NCI-H526 treated with DMSO at 0.1 percent for 48 hours (cell line): ENCODE data around the gene TMEM163.
"Not testable (repeated sequence)": the region's sequence is repeated elsewhere in the genome, so short reads cannot be mapped to it uniquely, and the experiment has no call there.

Experiments
- DNase-seq: peaks from one replicate; lab custom pipeline; 2025; lab: John Stamatoyannopoulos, UW

The TMEM163 gene

DNA sequence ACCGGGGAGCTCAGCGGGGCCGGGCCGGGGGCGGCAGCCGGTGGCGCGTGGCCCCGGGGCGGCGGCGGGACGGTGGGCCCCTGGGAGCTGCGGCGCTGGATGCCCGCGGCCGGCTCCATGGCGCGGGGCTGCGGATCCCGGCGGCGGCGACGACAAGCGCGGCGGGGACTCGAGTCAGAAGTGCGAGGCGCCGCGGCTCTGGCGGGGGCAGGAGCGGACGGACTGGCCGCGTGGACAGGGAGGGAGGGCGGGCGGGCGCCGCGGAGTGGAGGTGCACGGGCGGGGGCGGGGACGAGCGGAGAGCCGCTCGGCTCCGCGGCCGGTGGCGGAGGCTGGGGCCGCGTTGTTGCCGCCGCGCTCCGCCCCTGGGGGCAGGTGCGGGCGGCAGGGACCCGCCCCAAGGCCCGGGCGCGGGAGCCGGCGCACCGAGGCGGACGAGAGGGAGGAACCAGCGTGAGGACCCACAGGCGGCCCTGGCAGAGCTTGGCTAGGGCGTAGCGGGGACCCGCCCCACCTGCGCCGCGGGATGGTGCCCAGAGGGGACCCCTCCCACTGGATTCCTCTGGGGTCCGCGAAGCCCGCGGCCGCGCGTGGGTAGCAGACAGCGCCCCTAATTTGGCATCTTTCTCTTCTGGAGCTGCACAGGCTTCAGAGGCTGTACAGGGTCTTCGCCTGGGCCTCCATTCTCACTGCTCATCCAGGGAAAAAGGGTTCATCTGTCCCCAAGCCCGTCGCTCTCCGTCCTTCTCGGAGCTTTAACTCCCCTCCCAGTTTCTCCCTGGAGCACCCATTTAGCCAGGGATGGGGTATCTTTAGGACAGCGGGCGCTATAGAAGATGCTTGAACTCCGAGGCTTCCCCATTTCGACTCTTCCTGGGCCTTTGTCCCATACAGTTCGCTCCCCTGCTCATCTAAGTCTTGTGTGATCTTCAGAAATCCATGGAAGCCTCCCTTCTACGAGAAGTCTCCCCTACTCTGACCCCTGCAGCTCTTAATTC, at the start of gene TMEM163:
TSS of gene TMEM163 (minus strand) at position 184 of the 998 bp plus-strand sequence.
- DNase-seq = no peak

DNA sequence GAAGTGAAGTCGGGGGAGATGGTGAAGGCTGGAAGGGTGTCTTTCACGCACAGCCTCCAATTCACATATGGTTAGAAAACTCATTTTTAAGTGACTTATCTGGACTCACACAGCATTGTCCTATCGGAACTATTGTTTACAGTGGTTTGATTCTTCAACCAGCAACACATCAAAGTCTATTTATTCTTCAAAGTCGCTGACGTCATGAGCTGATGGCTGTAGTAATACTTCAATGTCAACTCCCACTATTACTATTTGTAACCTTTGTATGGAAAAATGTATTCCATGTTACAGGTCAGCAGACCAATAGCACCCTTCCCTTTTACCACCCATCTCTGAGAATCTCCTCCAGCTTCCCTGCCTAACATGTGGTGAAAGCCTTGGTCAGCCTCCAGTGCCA, 47.8 kb upstream of the TMEM163 start:
- DNase-seq = no peak

DNA sequence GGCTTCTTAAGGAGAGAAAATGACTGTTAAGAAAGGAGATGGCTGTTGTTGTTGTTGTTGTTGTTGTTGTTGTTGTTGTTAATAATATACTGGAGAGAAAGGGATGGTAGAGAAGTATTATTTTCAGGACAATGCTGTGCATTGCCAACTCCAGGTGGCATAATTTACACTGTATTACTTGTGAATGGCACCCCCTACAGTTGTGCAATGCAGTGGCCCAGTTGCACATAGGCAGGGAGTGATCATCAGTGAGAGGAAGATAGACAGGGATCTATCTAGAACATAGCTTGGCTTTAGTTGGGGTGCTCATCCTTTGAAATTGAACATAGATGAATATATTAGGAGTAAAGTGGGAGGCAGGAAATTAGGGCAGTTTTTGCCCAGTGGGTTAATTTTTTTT, 47.2 kb upstream of the TMEM163 start:
- DNase-seq = no peak

DNA sequence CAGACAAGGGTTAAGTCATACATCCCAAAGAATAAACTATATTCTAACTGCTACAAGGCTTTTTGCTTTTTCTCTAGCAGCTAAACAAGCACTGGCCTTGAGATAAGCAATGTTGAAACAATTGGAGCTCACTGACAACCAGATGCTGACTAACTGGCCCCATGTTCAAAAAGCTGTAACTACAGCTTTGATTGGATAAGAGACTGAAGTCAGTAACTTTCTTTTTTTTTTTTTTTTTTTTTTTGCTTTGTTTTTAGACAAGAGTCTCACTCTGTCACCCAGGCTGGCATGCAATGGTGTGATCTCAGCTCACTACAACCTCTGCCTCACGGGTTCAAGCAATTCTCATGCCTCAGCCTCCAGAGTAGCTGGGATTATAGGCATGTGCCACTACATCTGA, 45.4 kb upstream of the TMEM163 start:
- no peak for DNase-seq

DNA sequence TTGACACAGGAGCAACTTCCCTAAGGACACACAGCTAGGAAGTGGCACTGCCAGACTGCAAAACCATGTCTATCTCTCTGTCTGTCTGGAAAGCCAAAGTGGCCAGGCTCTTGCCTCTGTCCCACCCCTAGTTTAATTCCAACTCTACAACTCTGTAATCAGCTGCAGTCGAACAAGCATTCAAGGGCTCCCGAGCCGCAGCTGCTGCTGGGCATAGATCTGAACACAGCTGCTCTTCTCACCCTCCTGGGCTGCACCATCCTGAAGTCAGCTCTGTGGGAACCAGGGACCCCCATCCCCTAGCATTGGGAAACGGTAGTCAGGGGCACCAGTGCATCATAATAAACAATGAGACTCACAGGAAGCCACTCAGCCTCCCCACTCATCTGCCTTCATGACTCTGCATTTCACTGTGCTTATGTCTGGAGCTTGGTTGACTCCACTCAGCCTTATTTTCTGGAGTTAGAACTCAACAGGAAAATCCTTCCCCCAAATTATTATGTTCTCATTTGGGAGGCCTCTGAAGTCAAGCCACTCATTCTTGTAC, 44.4 kb upstream of the TMEM163 start:
- no peak for DNase-seq

DNA sequence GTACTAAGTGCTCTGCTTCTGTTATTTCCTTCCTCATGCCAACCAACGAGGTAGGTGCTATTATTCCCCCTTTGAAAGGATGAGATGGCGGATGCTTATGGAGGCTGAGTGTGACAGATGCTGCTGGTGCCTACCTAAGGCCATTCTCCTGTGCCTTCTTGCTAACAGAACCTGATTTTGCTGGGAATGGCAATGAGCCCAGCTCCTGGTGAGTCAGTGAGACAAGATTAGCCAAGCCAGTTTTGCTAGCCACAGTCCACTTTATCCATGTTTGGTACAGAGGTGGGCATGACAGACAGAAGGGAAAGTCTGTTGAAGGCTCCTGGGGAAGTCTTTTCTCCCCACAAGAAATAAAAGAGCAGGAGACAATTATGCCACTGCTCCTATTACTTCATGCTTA, 43.7 kb upstream of the TMEM163 start:
- DNase-seq = no peak

DNA sequence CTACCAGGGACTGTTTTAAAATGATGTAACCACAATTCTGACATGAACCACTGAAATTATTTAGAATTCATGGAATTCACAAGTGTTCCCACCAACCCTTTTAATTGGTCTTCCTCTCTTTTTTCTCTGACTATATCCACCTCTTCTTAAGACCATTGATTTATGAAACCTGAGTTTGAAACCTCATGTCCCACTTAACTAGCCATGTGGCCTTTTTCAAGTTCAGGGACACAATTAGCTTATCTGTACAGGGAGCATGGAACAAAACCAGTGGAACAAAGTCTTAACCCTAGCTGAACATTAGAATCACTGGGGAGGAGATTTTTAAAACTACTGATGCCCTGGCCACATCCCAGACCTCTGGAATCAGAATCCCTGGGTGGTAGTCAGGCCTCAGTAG, 41.6 kb upstream of the TMEM163 start:
- no peak for DNase-seq

DNA sequence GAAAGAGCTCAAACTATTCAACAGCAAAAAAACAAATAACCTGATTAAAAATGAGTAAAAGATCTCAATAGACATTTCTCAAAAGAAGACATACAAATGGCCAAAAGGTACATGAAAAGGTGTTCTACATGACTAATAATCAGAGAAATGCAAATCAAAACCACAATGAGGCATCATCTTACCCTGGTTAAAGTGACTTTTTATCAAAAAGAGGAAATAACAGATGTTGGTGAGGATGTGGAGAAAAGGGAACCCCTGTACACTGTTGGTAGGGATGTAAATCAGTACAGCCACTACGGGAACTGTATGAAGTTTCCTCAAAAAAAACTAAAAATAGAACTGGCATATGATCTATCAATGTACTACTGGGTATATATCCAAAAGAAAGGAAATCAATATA, 39.8 kb upstream of the TMEM163 start:
- no peak for DNase-seq

DNA sequence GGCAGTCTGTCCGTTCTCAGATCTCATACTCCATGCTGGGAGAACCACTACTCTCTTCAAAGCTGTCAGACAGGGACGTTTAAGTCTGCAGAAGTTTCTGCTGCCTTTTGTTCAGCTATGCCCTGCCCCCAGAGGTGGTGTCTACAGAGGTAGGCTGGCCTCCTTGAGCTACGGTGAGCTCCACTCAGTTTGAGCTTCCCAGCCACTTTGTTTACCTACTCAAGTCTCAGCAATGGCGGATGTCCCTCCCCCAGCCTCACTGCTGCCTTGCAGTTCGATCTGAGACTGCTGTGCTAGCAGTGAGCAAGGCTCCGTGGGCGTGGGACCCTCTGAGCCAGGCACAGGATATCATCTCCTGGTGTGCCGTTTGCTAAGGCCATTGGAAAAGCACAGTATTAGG, 33.2 kb upstream of the TMEM163 start:
- not testable (repeated sequence) for DNase-seq

DNA sequence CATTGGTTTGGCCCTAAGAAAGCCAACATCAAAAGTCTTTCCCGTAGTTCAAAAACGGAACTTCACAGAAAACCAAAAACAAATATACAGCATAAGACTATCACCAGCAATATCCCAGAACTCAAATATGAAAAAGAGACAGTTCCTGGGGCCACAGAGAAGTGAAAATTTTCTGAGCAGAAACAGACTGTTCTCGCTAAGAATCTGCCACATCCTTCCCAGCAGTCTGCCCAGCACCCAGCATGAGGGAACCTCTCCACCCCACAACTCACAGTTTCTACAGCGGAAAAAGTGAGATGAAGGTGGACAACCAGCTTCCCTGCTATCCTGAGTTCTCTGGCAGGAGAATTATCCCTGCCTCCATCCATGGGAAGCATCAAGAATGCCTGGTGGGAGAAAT, 26.7 kb upstream of the TMEM163 start:
- DNase-seq = no peak

DNA sequence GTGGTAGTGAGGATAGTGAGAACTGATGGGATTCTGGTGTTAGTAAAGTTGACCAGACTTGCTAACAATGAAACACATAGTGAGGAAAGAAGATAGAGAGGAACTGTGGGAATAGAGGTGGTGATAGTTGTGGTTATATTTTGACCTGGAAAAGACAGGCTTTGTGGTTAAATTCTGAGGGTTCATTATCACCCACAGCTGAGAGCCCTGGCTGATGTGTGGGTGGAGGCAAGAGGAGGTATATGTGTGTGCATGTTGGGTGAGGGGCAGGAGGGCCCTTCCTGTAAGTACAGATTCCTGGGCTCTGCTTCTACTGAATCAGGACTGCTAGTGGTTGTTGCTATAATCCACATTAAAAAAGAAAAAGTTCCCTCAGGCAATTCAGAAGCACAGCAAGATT, 26.2 kb upstream of the TMEM163 start:
- no peak for DNase-seq

DNA sequence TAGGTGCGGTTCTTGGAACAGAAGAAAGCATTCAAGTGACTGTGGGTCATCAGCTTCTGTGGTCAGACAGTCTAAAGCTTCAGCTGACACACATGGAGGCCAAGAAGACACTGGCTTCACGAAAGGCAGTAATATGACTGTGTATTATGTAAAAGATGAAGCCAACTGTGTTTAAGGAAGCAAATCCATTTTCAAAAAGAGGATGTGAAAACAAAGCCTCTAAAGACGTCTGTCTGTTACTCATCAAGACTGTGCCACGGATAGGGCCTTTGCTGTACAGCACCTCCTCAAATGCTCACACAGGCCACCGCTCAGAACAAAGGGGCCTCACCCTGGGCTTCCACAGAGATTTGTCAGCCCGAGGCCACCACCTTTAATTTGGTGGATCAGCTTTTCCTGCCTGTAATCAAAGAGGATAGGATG, 21.1 kb upstream of the TMEM163 start:
- no peak for DNase-seq

DNA sequence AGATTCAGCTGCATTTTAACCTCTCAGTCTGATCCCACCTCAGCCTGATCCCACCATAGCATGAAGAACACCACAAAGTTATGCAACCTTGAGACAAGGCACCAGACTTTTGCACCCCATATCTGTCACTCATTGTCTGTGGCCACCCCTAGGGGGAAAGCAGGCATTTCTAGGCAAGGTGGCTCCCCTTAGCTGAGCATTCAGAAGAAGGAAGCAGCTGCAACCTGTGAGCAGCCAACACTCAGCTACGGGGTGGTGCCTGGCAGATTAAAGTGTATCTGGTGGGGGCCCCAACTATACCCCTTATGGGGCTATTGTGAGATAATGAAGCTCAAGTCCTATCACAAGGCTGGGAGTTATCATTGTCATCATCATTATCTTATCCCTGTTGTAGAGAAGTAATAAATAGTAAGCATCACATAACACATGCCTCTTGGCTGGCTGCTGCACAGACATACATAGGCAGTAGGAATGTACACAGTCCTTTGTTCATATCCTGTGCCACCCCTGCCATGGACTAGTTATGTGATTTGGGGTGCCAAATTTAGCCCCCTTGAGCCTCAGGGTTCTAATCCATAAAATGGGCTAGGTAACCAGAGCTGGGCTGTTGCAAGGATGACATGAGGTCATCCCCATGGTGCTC, 20.6 kb upstream of the TMEM163 start:
- no peak for DNase-seq

DNA sequence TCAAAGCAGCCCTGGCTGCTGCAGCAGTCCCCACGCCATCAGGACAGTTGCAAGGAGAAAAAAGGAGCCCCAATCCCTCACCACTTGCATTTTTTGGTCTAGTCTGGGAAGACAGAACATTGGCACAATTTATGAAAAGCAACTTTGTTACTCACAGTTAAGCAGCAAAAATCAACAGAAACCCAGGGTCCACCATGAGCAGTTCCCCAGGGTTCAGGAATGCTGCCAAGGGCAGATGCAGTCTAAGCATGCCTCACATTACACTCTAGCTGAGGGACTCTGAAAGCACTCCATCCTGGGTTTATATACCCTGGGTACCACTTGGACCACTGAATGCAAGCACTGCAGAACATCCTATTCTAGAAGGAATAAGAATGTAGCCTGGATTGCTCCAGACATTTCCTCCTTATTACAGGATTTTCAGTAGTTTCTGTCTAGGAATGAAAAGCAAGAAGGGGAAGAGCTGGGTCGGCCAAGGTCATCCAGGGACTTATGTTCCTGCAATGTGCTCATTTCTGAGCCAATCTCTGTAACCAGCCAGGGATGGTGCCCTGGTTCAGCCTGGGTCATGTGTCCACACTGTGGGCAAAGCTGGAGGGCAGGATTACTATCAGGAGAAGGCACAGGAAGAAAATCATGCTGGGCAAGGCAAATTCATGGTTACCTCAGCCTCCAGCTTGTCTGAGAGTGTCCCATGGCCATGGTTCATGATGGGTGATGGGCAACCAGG, 19.5 kb upstream of the TMEM163 start:
- no peak for DNase-seq

DNA sequence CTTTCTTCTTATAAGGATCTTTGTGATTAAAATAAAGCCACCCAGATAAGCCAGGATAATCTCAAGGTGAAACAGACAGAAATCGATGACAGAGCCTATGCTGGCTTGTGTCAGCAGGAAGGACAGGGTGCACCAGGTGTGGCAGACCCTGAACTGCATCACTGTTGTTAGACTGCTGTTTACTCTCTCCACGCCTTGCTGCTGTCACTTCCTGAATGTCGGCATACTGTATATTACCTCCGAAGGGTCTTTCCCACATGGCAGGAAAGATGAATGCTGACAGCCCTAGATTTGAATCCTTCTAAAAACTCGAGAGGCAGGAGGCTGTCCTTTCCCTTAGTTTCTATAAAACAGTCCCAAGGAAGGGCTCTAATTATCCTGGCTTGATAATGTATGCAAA, 18.9 kb upstream of the TMEM163 start:
- DNase-seq = no peak

DNA sequence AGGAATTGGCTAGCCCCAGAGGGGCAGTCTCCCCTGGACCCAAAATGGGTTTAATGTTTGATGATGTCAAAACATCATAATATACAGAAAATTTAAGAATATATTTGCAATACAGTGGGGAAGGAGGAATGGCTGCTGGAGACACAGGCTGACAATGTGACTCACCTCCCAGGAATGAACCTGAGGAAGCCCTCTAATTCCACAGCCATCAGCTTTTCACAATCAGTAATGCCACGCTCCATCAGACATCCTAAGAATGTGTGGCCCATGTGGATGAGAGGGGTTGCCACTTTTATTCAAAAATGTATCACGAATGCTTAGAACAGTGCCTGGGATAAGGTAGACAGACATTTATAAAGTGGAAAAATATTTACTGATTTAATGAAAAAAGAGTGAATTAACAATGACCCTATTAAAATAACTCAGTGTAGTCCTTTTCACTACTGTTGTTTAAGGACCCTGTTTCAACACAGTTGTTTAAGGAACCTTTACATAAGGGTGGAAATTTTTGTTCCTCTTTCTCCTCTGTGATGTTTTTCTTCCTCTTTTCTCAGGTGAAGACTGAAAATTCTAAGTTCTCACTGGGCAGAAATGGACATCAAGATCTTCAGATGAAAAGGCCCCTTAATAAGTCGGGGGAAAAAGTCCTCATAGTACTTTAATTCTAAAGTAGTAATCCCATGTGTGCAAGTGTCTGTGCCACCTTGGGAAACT, 17.5 kb upstream of the TMEM163 start:
- DNase-seq = no peak

DNA sequence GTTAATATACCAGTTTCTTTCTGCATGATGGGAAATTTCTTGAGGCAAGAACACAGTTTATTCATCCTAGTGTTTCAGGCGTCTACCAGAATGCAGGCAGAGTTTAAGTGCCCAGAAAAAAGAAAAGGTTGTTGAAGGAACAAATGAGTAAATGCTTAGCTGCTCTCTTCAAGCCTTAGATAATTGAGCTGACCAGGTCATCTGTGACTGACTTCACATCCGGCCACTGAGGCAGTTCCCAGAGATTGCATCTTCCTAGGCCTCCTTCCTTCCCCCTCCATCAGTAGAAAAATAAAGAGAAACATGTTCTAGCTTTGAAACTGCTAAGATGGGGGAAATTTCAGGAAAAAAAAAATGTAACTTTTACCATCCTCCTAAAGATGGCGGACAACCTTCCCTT, 9.4 kb upstream of the TMEM163 start:
- DNase-seq = no peak

DNA sequence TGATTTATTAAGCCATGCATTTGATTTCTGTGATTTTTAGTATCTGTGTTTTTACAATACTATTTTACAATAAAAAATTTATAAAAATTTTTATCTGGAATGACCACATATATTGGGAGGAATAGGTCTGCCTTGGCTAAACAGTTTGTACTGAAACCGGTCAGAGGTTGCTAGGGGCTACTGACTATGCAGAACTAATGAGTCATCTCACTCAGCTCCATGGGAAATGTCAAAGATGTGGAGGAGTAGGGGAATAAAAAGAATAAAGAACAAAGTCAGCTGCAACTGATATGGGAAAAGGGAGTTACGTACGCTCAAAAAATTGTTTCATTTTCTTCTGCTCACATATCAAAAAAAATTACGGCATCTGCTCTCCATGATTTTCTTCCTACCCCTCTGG, 8.6 kb upstream of the TMEM163 start:
- DNase-seq = no peak

DNA sequence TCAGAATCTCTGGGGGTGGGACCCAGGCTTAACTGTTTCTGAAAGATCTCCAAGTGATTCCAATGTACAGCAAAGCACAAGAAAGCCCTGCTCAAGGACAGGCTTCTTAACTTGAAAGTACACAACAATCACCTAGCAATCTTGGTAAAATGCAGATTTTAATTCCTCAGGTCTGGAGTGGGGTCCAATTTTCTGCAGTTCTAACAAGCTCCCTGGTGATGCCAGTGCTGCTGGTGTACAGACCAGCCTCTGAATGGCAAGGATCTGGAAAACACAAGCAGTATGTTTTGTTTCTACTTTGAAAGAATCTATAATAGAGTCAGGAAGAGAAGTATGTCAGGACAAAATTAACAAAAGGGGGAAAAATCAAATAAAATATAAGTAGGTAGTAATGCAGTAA, 7.8 kb upstream of the TMEM163 start:
- no peak for DNase-seq

DNA sequence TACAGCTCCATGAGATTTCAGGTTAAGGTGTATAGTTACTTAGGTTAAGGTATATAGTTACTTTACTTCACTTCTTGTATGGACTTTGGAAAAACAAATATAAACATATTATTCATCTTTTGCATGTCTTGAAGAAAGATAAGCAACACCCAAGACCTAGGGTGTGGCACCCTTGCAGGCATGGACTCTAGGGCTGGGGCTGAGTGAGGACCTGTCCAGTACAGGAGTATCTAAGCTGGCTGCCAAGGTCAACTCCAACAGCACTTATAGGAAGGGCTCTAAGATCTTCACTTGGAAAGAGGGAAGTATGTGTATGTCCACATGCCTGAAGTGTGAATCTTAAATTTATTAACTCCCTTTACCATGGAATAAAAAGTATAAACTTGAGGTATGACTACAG, 7.1 kb upstream of the TMEM163 start:
- DNase-seq = no peak

DNA sequence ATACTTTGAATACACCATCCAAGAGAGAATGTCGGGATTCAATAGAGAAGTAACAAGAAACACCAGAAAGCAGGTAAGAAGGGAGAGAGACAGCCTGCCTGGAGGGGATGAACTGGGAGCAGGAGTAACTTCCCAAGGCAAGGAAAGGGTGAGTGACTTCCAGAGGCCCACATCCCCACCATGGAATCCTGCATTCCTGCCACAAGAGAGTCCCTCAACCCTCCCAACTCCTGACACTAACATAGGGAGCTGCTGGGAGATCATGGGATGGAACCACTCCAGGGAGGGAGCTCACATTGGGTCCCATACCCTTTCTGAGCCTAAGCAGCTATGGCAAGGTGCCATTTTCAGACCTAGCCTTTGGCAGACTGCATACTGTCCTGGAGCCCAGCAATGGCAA, 5.5 kb upstream of the TMEM163 start:
- DNase-seq = no peak

DNA sequence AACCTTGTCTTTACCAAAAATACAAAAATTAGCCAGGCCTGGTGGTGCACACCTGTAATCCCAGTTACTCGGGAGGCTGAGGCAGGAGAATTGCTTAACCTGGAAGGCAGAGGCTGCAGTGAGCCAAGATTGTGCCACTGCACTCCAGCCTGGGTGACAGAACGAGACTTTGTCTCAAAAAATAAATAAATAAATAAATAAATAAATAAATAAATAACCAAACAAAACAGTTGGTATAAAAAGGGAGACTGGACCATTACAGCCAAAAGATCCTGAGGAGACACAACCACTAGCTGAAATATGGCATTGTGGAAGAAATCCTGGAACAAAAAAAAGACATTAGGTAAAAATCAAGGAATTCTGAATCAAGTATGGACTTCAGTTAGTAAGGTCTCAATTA, 4.9 kb upstream of the TMEM163 start:
- not testable (repeated sequence) for DNase-seq
